HG02678 (cell line): ENCODE measurements around the gene MAPK1.
"Not testable (repeated sequence)": the region's sequence is repeated elsewhere in the genome, so short reads cannot be mapped to it uniquely, and the experiment has no call there.

Experiments
- ATAC-seq: cut with Tn5 transposase; IDR thresholded peaks from one replicate; pipeline ENCODE4 v1.9.1; 2021; ENCODE audit warnings: mild to moderate bottlenecking, moderate library complexity; ENCODE audit not compliant: unreplicated experiment

The MAPK1 gene

DNA sequence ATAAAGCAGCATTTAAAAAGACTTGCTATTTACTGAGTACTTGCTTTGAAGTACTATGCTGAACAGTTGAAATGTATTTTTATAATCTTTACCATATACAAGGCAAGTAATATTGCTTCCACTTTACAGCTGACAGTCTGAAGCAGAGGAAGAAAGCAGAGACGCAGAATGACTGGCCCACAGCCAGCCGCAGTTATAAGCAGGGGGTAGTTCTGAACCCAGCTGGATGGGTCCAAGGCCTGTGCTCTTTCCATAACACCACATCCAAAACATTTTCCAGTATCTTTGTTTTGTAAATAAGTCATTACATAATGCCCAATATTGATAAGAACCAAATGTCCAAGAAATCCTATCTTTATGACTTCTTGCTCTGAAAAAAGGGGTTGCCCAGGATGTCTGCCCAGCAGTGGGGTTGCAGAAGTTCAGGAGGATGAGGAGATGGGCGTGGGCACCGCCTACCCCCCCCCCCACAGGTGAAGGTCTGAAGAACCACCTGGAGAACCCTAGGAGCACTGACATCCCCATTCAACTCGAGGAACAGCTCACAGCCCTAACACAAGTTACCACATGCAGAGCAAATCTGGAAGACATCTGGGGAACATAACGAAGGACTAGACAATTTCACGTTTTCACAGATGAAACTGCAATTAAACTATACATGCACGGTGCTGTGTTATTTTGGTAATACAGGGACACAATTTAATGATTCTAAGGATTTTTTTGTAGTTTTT is 107.6 kb downstream of the MAPK1 start:
- ATAC-seq = no peak

DNA sequence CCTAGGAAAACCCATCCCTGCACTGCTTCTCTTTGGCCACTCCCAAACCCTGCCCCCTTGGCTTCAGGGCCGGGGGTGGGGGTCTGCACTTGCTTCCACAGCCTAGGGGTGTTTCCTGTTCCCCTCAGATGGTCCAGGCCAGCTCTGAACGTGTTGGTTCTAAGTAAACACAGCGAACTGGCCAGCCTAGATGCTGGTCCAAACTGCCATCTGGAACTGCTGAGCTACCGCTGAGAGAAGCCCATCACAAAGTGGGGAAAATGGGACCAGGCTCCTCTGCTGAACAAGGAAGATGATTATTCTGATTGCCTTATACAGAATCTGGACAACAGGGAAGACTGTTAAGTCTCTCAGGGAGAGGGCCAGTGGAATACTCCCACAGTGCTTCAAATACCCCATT is 108.4 kb downstream of the MAPK1 start:
- no peak for ATAC-seq

- ATAC-seq = no peak
Observed at GRCh38 chr22:21758091-21758864, 109.2 kb downstream of the MAPK1 start.

- no peak for ATAC-seq
Observed at GRCh38 chr22:21755851-21756284, 111.6 kb downstream of the MAPK1 start.

DNA sequence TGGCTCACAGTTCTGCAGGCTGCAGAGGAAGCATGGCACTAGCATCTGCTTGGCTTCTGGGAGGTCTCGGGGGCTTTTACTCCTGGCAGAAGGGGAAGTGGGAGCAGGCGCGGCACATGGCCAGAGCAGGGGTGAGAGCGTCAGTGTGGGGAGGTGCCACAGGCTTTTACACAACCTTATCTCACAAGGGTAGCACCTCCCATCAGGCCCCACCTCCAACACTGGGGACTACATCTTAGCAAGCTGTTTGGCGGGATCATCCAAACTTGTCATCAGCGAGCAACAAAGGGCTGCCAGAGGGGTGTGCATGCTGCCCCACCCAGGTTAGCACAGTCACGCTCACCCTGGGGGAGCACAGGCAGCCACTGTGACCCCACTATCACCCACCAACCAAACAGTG is 112.9 kb downstream of the MAPK1 start:
- no peak for ATAC-seq

- no peak for ATAC-seq
Observed at GRCh38 chr22:21753374-21754111, 113.9 kb downstream of the MAPK1 start.

DNA sequence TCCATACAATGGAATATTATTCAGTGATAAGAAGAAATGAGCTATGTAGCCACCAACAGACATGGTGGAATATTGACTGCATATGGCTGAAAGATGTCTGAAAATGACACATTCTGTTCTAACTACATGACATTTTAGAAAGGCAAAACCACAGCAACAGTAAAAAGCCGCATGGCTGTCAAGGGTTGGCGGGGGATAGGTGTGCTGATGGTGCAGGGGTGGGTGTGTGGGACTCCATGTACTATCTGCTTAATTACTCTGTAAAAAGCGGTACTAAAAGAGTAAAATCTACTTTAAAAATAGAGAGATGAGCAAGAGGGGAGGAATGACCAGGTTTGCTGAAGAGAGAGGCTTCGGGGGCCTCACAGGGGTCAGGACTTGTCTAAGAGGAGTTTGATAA is 115.2 kb downstream of the MAPK1 start:
- no peak for ATAC-seq

DNA sequence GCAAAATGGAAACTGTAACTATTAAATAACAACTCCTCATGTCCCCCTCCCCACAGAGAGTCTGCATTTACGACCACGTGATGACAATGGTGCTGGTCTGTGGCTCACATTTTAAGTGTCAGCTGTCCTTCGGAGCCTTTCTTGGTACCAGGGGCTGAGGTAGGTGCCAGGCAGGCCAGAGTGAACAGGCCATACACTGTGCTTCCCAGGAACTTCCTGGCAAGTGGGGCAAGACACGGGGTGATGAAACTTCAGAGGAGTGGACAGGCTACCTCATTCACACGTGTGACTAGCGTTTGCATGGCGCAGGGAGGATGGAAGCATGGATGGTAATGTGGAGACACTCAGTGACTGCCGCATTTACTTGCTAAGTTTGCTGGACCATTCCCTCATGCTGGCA is 121.5 kb downstream of the MAPK1 start:
- no peak for ATAC-seq

DNA sequence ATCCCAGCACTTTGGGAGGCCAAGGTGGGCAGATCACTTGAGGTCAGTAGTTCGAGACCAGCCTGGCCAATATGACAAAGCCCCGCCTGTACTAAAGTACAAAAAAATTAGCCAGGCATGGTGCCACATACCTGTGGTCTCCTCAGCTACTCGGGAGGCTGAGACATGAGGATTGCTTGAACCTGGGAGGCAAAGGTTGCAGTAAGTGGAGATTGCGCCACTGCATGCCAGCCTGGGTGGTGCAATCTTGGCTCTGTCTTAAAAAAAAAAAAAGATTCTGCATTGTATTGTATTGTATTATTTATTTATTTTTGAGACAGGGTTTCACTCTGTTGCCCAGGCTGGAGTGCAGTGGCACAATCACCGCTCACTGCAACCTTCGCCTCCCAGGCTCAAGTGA is 122.5 kb downstream of the MAPK1 start:
- not testable (repeated sequence) for ATAC-seq

DNA sequence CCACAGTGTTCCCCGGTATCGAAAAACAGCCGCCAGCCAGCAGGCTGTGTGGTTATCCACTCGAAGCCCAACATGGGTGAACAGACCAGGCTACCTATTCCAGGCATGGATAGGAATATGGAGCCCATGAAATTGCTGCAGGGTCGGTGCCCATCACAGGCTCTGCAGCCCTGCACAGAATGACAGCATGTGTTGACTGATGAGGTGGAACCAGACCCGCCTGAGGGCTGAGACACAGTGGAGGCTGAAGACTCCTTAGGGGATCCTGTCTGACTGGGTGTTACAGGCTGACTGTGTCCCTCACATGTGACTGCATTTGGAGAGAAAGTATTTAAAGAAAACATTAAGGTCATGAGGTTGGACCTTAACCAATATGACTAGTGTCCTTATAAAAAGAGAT is 125.7 kb downstream of the MAPK1 start:
- no peak for ATAC-seq

- no peak for ATAC-seq
Observed at GRCh38 chr22:21741059-21741458, 126.4 kb downstream of the MAPK1 start.

- no peak for ATAC-seq
Observed at GRCh38 chr22:21739828-21740377, 127.5 kb downstream of the MAPK1 start.

- no peak for ATAC-seq
Observed at GRCh38 chr22:21738966-21739365, 128.5 kb downstream of the MAPK1 start.

DNA sequence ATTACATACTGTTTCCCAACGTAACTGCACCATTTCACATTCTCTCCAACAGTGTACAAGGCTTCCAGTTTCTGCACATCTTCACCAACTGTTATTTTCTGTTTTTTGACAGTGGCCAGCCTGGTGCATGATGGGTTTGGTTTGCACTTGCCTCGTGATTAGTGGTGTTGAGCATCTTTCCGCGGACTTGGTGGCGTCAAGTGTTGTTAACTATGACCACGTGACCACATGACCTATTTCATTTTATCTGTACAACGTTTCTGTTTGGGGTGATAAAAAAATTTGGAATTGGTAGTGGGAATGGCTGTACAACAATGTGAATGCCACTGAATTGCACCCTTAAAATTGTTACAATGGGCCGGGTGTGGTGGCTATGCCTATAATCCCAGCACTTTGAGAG is 129.4 kb downstream of the MAPK1 start:
- no peak for ATAC-seq

- no peak for ATAC-seq
Observed at GRCh38 chr22:21736948-21737347, 130.5 kb downstream of the MAPK1 start.

- no peak for ATAC-seq
Observed at GRCh38 chr22:21736084-21736642, 131.3 kb downstream of the MAPK1 start.

GRCh38 chr22:21735200-21736083 is 132.0 kb downstream of the MAPK1 start, which contains the start of gene YPEL1:
YPEL1 (minus strand) TSS chr22:21735794; CDS start chr22:21710744, 25,050 bp downstream.
- ATAC-seq = peak; percentile 87

GRCh38 chr22:21734540-21735199 is 132.8 kb downstream of the MAPK1 start:
- ATAC-seq = no peak

DNA sequence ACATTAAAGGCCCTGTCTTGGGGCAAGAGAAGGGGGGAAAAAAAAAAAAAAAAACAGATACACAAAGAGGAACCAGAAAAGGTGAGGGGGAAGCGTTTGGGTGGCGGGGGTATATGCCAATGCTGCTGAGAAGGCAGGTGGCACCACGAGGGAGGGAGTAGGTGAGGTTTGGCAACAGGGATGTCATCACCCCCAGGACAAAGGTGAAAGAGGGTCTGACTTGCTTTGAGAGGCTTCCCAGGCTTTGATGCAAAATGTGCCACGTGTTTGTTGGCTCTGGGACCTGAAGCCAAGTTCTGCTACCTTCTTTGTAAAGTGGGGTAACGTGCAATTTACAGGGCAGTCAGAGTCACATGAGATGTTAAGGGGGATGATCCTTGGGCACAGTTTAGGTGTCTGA is 135.9 kb downstream of the MAPK1 start:
- ATAC-seq = no peak
